ENCODE measurements around the gene KRT75. TPM values are rescaled to one million over a fixed set of nuclear protein-coding genes. Genes with fewer than 3 reads are reported as not detected.

Gene KRT75
- total RNA-seq, 1 experiment from 2014 or later = not detected

- H3K27me3 Mint-ChIP-seq (ENCODE audit: low read depth) = peaks cover 17% of the 10 kb centered on the region
- no CpG with 5 or more reads among the region's 9 CpGs for WGBS (ENCODE audit: extremely low coverage, insufficient read length, low lambda C conversion rate)
- no peak overlapping the region for H3T11ph ChIP-seq (ENCODE audit: low read length)
- peak; percentile 10 for DNase-seq
- H3K23me2 ChIP-seq (ENCODE audit: insufficient read length, low read depth, low read length, poor library complexity, severe bottlenecking) = no peaks in the 10 kb centered on the region
- H3K56ac ChIP-seq (ENCODE audit: insufficient read length, low read depth, low read length) = no peak overlapping the region
- H4K8ac ChIP-seq (replicated peaks; ENCODE audit: insufficient read length, low read depth, low read length) = no peak overlapping the region
- no peak overlapping the region for H4K91ac ChIP-seq (ENCODE audit: insufficient read length, low read depth, low read length)
- H3K18ac ChIP-seq (ENCODE audit: insufficient read length, low read depth, low read length) = no peak overlapping the region
- H3K79me2 ChIP-seq (ENCODE audit: insufficient read depth, low read length) = no peaks in the 10 kb centered on the region
- no peak overlapping the region for H3K27ac ChIP-seq (ENCODE audit: insufficient read length, low read depth, low read length)
- H3K4me2 ChIP-seq (ENCODE audit: insufficient read depth, insufficient read length, low read length) = no peak overlapping the region
- H3K14ac ChIP-seq (ENCODE audit: insufficient read depth, low read length) = no peak overlapping the region
- H3K9me3 Mint-ChIP-seq = no peaks in the 10 kb centered on the region
- H3K23ac ChIP-seq (ENCODE audit: insufficient read length, low read depth, low read length) = no peak overlapping the region
- H3K4me1 ChIP-seq (ENCODE audit: insufficient read depth, low read length) = no peaks in the 10 kb centered on the region
- H3K79me1 ChIP-seq (ENCODE audit: insufficient read depth, low read depth, low read length, poor library complexity, severe bottlenecking) = no peaks in the 10 kb centered on the region
- H3K9me3 ChIP-seq (ENCODE audit: control insufficient read depth, low read depth, low read length) = no peaks in the 10 kb centered on the region
- H2AFZ ChIP-seq (ENCODE audit: low read length) = no peak overlapping the region
- no peaks in the 10 kb centered on the region for H3K36me3 Mint-ChIP-seq (ENCODE audit: insufficient read depth in 1 of 3, low read depth in 3 of 3)
- no peak overlapping the region for H2BK15ac ChIP-seq (ENCODE audit: low read depth, low read length)
- no peak overlapping the region for H2AK5ac ChIP-seq (ENCODE audit: insufficient read length, low read length)
- no peak overlapping the region; a peak in 1 of 7 replicates for H3K27ac Mint-ChIP-seq
- no peak overlapping the region for H3K4me3 Mint-ChIP-seq
- H3K4me1 Mint-ChIP-seq = peaks cover 0 to 12% of the 10 kb centered on the region in 2 experiments
- H2BK12ac ChIP-seq (ENCODE audit: insufficient read length, low read depth, low read length) = no peak overlapping the region
- no peak overlapping the region for H4K5ac ChIP-seq (ENCODE audit: insufficient read length, low read depth, low read length)
- H2BK20ac ChIP-seq (ENCODE audit: low read depth, low read length, poor library complexity, severe bottlenecking) = no peak overlapping the region
- TF ChIP-seq CTCF (conservative IDR thresholded peaks at IDR 0.05) = no peak
- no peak overlapping the region for H3K9ac ChIP-seq (ENCODE audit: extremely low read depth, insufficient read length, low read length)
- H2BK5ac ChIP-seq (ENCODE audit: insufficient read length, low read length) = no peak overlapping the region
- H3K4ac ChIP-seq (ENCODE audit: low read depth, low read length) = no peak overlapping the region
- no peak overlapping the region for H2BK120ac ChIP-seq (ENCODE audit: low read depth, low read length, poor library complexity, severe bottlenecking)
- H4K20me1 ChIP-seq (ENCODE audit: control insufficient read depth, insufficient read depth, insufficient read length) = no peaks in the 10 kb centered on the region
- H3K27me3 ChIP-seq (ENCODE audit: insufficient read depth, low read length) = no peaks in the 10 kb centered on the region
These were observed 2.0 kb upstream of the KRT75 start for GRCh38 chr12:52436000-52436827.
